HAP-1 (cell line): ENCODE measurements around the gene AMBRA1.
A peak's percentile ranks its signal among the peaks of the same experiment; 100 is the strongest.

Experiments used
- DNase-seq, 2 experiments: peaks; one replicate each; pipeline ENCODE4 v3.0.0-alpha.2; 2016 to 2020; ENCODE audit warnings: low spot score in 2 of 2
- H3K27me3 ChIP-seq: fragments of 250-450 bp; sonication (Bioruptor Pico); 2 replicates; pipeline ENCODE4 v1.5.1; 2020; ENCODE audit warnings: low read depth, mild to moderate bottlenecking, moderate library complexity
- H3K36me3 ChIP-seq: fragments of 250-450 bp; sonication (Bioruptor Pico); replicated peaks from 2 replicates; pipeline ENCODE4 v1.5.1; 2020; ENCODE audit warnings: mild to moderate bottlenecking
- H3K4me1 ChIP-seq: fragments of 250-450 bp; sonication (Bioruptor Pico); 2 replicates; pipeline ENCODE4 v1.5.1; 2020; ENCODE audit warnings: mild to moderate bottlenecking
- H3K4me3 ChIP-seq: fragments of 250-450 bp; sonication (Bioruptor Pico); 2 replicates; pipeline ENCODE4 v1.5.1; 2020; ENCODE audit warnings: mild to moderate bottlenecking, moderate library complexity
- H3K9me3 ChIP-seq: fragments of 250-450 bp; sonication (Bioruptor Pico); 2 replicates; pipeline ENCODE4 v1.5.1; 2020; ENCODE audit warnings: mild to moderate bottlenecking, moderate library complexity
- in situ Hi-C: fragments of 300-500 bp; cut with MboI; formaldehyde crosslinking; loops from 3 replicates; pipeline ENCODE4 v1.14.3; 2020; ENCODE audit warnings: low sequenced_read_pairs, inconsistent platforms, mixed read lengths

Gene AMBRA1

DNA sequence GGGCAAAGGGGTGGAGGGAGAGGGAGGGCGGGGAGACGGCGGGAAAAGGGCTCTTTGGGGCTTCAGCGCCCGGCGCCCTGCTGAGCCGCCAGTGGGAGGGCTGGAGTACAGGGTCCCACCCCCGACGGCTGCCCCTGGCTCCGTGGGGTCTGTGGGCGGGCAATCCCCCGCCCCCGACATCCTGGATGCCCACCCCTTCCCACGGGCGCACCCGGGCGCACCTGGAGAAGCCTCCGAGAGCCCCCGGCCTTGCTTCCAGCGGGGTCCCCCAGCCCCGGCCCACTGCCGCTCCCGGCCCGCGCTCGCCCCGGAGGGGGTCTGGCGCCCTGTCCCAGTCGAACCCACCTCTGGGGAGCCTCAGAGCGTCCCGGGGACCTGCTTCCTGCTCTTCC, 202.6 kb downstream of the AMBRA1 start:
- in situ Hi-C loops = no loop called here
- DNase-seq = no peak
- H3K4me1 ChIP-seq = peaks cover 15% of the 10 kb centered on the region
- H3K27me3 ChIP-seq = peaks cover 9% of the 10 kb centered on the region
- H3K9me3 ChIP-seq = no peaks in the 10 kb centered on the region
- peak overlapping the region; percentile 37 for H3K4me3 ChIP-seq
- no peaks in the 10 kb centered on the region for H3K36me3 ChIP-seq

DNA sequence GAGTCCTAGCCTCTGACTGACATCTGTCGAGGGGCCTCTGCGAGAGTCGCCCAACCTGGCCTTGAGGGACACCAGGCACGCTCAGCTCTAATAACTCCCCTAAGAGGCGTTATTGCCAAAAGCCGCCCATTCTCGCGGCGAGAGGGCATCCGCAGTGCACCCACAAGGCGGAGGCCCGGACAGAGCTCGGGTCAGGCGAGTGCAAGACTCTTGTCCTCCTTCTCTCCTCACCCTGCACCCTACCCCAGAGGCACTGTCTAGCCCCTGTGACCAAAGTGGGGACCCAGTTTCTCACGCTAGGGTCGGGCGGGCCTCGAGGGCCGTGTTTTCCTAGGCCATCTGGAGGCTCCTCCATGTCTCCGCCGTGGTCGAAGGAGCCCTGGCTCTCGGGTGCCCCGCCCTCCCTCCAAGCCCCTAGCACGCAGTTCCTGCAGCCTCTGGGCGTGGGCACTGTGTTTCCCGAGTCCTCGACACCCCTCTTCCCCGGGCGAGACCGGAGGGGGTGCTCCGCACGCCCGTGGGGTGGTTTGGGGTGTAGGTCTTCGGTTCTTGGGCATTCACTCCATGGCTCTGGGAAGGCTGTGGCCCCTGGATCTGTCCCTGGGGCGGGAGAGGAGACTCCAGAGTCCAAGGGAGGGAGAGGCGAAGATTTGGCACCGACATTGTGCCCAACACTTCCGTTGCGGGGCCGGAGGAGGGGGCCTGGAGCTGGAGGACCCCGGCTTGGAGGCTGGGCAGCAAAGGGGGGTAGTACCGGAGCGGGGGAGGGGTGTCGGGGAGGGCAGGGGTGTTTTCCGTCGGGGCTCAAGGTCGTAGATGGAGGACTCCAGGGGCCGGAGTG, 203.3 kb downstream of the AMBRA1 start:
- peak in 1 of 2 experiments; percentile 14 for DNase-seq

DNA sequence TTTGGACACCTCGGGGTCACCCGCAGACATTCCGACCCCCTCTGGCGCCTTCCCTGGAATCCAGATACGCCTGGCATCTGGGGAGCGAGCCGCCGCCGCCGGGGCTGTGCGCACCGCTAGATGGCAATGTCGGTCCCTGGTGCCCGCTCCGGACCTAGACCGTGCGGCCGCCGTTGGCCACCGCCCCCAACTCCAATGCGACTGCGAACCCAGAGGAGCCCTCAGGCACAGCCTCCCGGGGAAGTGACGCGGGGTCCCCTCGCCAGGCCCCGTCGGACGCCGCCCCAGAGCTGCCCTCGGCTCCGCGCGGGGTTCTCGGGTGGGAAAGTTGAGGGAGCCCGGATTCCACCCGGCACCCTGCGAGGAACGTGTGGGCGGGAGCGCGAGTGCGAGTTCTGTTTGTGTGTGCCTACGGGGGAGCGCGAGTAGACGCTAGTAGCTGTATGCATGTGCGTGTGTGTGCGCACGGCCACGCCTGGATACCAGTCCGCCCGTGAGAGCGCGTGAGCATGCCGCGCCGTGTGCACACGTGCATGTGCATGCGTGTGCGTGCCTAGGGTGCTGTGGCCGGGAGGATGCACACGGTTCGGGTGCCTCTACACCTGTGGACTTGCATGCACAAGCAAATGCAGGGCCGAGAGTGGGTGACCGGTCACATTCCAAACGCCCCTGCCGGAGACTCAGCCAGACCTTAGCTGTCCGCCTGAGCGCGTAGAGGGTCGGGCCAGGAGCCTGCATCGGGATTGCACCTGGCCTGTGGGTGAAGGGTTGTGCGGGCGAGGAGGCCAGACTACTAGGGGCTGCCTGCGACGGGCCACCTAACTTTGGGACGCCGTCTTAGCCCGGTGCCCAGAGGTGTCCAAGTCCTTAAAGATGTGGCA, 204.1 kb downstream of the AMBRA1 start:
- no peaks in the 10 kb centered on the region for H3K36me3 ChIP-seq
- H3K4me1 ChIP-seq = peaks cover 15% of the 10 kb centered on the region
- no peaks in the 10 kb centered on the region for H3K9me3 ChIP-seq
- DNase-seq = peak; percentile 58 to 91
- in situ Hi-C loops = no loop called here
- H3K4me3 ChIP-seq = peak overlapping the region; percentile 32
- H3K27me3 ChIP-seq = peaks cover 9% of the 10 kb centered on the region

More for the DNA sequence above, 203.3 kb downstream of the AMBRA1 start:
- H3K9me3 ChIP-seq = no peaks in the 10 kb centered on the region
- H3K36me3 ChIP-seq = no peaks in the 10 kb centered on the region
- H3K4me3 ChIP-seq = peak overlapping the region; percentile 37; the same call in 1 of the 2 replicates
- H3K4me1 ChIP-seq = peaks cover 15% of the 10 kb centered on the region
- in situ Hi-C loops = no loop called here
- peaks cover 9% of the 10 kb centered on the region for H3K27me3 ChIP-seq

DNA sequence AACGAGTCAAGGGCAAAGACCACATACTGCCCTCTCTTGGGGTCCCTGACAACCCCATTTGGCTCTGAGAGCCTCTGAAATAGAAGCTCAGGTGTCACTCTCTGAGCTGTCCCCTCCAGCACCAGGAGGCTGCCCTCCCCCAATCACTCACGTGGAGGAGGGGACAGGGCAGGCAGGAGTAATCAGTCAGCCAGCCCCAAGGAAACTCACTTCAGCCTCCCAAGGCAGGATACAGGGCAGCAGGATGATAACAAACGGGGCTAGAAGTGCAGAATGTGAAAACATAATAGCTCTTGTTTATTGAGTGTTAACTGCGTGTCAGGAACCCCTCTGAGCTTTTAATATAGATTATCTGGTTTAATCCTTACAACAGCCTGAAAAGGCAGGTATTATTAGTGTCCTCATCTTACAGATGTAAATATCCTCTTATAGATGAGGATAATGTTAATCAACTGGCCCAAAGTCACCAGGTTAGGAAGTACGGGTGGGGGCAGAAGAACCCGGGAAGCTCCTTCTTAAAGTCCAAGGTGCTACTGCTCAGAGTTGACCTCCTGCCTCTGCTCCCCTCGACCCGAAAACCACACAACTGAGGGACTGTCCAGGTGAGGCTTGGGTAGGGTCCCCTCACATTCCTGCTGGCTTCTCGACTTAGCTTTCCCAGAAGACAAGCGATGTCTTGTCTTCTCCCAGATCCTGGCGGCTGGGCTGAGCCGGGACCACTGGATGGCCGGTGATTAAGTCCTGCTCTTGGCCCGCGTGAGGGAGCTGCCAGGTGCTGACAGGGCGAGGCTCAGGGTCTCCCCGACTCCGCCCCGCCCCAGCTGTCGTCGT, 205.0 kb downstream of the AMBRA1 start:
- Histone ChIP-seq H3K4me3 (peak overlapping the region; percentile 32), H3K36me3 (no peaks in the 10 kb centered on the region; the same call in none of the 2 replicates), H3K27me3 (peaks cover 9% of the 10 kb centered on the region), H3K4me1 (peaks cover 15% of the 10 kb centered on the region), H3K9me3 (no peaks in the 10 kb centered on the region)
- peak in 1 of 2 experiments; percentile 31 for DNase-seq
- in situ Hi-C loops = no loop called here

DNA sequence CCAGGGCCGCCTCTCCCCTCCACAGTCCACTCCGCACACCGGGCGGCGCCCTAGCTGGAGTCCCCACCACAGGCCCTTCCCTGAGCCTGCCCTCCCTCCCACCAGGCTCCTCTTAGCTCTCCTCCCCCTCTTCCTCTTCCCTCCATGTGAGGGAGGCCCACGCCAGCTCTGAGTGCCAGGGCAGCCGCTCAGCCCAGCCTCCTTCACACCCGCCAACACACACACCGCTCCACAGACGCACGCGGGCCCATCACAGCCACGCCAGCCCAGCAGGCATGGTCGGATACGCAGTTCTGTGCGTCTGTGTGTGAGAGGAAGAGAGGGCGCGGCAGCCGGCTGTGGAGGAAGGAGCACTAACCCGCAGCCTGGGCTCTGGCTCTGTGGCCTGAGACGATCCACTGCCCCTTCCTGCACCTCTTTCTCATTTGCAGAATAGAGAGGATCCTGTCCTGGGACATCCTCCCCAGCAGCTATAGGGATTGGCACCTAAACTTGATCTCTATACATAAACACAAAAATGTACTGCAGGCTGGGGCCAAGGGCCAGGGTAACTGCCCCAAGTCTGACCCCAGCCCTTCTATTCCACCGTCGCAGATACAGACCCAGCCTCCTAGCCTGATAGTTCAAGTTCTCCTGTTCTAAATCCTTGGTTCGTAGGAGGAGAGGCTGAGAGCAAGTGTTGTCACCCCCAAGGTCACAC, 205.8 kb downstream of the AMBRA1 start:
- peaks cover 9% of the 10 kb centered on the region for H3K27me3 ChIP-seq
- no peaks in the 10 kb centered on the region for H3K9me3 ChIP-seq
- in situ Hi-C loops = no loop called here
- peak in 1 of 2 experiments; percentile 7 for DNase-seq
- no peak overlapping the region for H3K4me3 ChIP-seq
- peaks cover 3% of the 10 kb centered on the region for H3K36me3 ChIP-seq
- peaks cover 13% of the 10 kb centered on the region for H3K4me1 ChIP-seq

DNA sequence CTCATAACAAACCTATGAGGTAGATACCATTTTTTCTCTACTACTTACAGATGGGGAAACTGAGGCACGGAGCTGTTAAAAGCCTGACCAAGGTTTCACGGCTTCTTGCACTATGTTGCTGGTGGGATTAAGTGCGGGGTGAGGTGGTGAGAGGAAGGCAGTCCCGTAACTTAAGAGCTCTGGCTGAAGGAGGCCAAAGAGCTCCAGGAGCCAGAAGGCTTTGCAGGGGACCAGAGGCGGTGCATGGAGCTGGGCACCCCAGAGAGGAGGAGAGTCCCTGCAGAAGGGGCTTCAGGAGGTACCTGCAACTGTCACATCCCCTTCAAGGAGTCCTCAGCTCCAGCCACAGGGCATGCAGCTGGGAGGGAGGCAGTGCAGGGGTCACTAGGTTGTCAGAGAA, 206.4 kb downstream of the AMBRA1 start:
- Histone ChIP-seq H3K4me3 (no peak overlapping the region), H3K9me3 (no peaks in the 10 kb centered on the region), H3K27me3 (peaks cover 9% of the 10 kb centered on the region), H3K4me1 (peaks cover 10% of the 10 kb centered on the region), H3K36me3 (peaks cover 3% of the 10 kb centered on the region)
- DNase-seq = peak in 1 of 2 experiments; percentile 6
- in situ Hi-C loops = no loop called here

DNA sequence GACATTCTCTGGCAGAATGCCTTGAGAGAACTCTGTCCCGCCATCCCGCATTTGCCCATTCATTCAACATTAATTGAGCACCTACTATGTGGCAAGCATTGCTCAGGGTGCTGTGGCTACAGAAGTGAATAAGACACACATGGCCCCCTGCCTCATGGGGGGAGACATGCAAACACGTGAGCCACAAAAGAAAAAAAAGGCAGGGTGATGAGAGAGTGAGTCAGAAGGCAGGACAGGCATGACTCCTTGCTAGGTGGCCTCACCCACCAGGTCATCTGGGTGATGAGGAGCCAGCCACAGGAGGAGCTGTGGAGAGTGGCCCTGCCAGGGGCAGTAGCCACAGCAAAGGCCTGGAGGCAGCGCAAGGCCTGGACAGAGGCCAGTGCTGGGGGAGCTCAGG, 207.1 kb downstream of the AMBRA1 start:
- peaks cover 9% of the 10 kb centered on the region for H3K27me3 ChIP-seq
- no peak overlapping the region for H3K4me3 ChIP-seq
- H3K4me1 ChIP-seq = peaks cover 10% of the 10 kb centered on the region
- H3K9me3 ChIP-seq = no peaks in the 10 kb centered on the region
- in situ Hi-C loops = no loop called here
- peak in 1 of 2 experiments; percentile 6 for DNase-seq
- H3K36me3 ChIP-seq = peaks cover 3% of the 10 kb centered on the region

DNA sequence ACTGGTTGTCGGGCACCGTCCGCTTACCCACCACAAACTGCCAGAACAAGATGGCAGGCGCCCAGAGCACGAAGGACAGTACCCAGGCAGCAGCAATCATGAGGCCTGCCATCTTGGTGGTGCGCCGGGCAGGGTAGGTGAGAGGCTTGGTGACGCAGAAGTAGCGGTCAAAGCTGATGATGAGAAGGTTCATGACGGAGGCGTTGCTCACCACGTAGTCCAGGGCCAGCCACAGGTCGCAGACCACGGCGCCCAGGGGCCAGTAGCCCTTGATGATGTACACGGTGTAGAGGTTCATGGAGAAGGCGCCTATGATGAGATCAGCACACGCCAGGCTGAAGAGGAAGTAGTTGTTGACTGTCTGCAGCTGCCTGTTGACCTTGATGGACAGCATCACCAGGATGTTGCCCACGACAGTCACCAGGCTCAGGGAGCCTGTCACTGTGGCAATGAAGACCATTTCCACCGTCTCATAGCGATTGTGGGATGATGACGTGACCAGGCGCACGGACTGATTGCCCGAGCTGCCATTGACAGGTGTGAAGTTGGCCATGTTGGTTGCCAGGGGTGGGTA, 207.7 kb downstream of the AMBRA1 start:
- H3K27me3 ChIP-seq = peaks cover 9% of the 10 kb centered on the region
- peaks cover 10% of the 10 kb centered on the region for H3K4me1 ChIP-seq

DNA sequence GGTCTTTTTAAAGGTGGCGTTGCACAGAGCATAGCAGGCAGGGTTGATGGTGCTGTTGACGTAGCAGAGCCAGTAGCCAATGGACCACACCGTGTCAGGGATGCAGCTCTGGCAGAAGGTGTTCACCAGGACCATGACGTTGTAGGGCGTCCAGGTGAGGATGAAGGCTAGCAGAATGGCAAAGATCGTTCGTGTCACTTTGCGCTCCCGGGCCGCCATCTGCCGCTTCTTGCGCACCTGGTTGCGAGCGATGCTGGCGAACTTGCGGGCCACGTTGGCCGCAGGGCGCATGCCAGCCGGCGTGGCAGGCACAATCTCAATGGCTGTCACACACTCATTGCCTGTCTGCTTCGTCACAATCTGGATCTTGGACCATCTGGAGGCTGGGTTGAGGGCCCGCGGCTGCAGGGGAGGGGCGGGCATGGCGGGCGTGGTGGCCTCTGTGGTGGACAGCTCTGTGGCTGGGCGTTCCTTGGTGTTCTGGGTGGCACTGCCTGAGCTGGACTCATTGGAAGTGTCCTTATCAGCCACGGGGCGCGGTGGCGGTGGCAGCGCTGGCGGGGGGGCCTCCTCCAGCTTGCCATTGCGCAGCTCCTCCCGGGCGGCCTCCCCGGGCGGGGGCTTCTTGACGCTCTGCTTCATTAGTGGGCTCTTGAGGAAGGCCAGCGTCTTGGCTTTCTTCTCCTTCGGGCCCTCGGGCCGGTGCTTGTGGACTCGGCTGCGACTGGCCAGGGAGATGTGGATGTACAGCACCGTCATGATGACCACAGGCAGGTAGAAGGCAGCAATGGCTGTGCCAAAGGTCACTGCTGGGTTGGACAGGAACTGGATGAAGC, 208.4 kb downstream of the AMBRA1 start:
- Histone ChIP-seq H3K9me3 (no peaks in the 10 kb centered on the region), H3K4me3 (no peak overlapping the region), H3K27me3 (peaks cover 9% of the 10 kb centered on the region), H3K36me3 (peaks cover 3% of the 10 kb centered on the region), H3K4me1 (peaks cover 16% of the 10 kb centered on the region)
- peak in 1 of 2 experiments; percentile 7 for DNase-seq
- in situ Hi-C loops = no loop called here

More for the DNA sequence above, 207.7 kb downstream of the AMBRA1 start:
- Histone ChIP-seq H3K4me3 (no peak overlapping the region), H3K36me3 (peaks cover 3% of the 10 kb centered on the region), H3K9me3 (no peaks in the 10 kb centered on the region)
- in situ Hi-C loops = no loop called here
- peak in 1 of 2 experiments; percentile 5 for DNase-seq

DNA sequence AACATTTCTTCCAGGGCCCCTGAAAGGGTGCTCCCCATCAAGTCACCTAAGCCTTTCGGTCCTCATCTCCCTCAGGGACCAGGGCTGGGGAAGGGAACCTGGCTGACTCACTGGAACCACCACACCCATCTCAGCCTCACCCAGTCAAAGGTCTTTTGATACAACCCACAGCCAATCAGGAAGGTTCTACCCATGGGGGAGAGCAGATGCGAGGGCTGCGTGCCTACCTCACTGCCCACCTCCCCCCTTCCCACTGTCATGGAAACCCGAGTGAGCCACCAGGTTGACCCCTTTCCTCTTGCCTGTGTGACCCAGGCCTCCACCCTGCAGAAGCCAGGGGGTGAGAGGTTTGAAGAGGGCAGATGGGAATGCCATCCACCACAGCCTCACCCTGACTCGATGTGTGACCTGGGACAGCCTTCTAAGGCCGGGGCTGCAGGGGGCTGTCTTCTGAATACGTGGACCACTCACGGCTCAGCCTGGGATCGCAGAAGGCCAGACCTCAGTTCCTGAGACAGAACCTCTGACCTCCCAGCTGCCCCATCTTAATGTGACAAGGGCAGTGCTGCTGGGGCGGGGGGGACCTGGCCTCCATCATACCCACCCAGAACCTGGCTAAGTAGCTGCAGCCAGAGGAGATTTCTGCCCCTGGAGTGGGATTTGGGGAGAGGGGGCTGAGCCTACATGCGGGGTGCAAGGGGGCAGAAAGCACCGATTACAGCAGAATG, 209.7 kb downstream of the AMBRA1 start:
- peak in 1 of 2 experiments; percentile 14 for DNase-seq
- Histone ChIP-seq H3K4me1 (peaks cover 14% of the 10 kb centered on the region), H3K27me3 (peaks cover 8% of the 10 kb centered on the region), H3K4me3 (no peak overlapping the region), H3K9me3 (no peaks in the 10 kb centered on the region), H3K36me3 (peaks cover 3% of the 10 kb centered on the region)
- in situ Hi-C loops = no loop called here

DNA sequence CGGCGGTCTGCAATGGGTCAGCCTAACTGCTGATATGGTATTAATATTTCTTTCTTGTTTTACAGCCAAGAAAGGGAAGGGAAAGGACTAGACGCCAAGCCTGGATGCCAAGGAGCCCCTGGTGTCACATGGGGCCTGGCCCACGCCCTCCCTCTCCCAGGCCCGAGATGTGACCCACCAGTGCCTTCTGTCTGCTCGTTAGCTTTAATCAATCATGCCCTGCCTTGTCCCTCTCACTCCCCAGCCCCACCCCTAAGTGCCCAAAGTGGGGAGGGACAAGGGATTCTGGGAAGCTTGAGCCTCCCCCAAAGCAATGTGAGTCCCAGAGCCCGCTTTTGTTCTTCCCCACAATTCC, 210.4 kb downstream of the AMBRA1 start:
- in situ Hi-C loops = no loop called here
- no peak overlapping the region for H3K4me3 ChIP-seq
- H3K9me3 ChIP-seq = no peaks in the 10 kb centered on the region
- no peak for DNase-seq
- H3K27me3 ChIP-seq = 0 out of 2 replicates have a peak, but pooled peaks cover 3% of the 10 kb centered on the region
- H3K36me3 ChIP-seq = peaks cover 3% of the 10 kb centered on the region
- peaks cover 8% of the 10 kb centered on the region; the same call in 1 of the 2 replicates for H3K4me1 ChIP-seq
